Measurements from ENCODE around the gene RNU6-8.

RNU6-8 gene

GRCh38 chr14:32197919-32198318, 5.2 kb downstream of the RNU6-8 start:
- Histone ChIP-seq H3K79me2 (ENCODE audit: low read length) (no peaks in the 10 kb centered on the region), H3K27ac (ENCODE audit: low read length) (no peak overlapping the region), H3K4me1 (ENCODE audit: low read length) (peaks cover 8% of the 10 kb centered on the region), H4K20me1 (ENCODE audit: insufficient read depth, low read length) (no peaks in the 10 kb centered on the region), H3K4me2 (ENCODE audit: low read length) (no peak overlapping the region), H3K9me3 (ENCODE audit: insufficient read depth, low read length) (no peaks in the 10 kb centered on the region), H3K9ac (ENCODE audit: low read length) (no peak overlapping the region), H3K36me3 (replicated peaks; ENCODE audit: low read depth, low read length) (no peaks in the 10 kb centered on the region), H3K27me3 (ENCODE audit: low read depth, low read length) (peaks cover 10% of the 10 kb centered on the region; the same call in 1 of the 2 replicates), H3K4me3 (ENCODE audit: low read length) (no peak overlapping the region), H2AFZ (ENCODE audit: low read depth, low read length) (no peak overlapping the region)
- TF ChIP-seq CTCF (IDR thresholded peaks at IDR 0.05; ENCODE audit: low read depth, low read length) (no peak), EZH2phosphoT487 (IDR thresholded peaks at IDR 0.05; ENCODE audit: low read depth) (no peak)

GRCh38 chr14:32195636-32196035, 7.4 kb downstream of the RNU6-8 start:
- H3K27ac ChIP-seq (ENCODE audit: low read length): no peak overlapping the region
- TF ChIP-seq CTCF (IDR thresholded peaks at IDR 0.05; ENCODE audit: low read depth, low read length) (no peak), EZH2phosphoT487 (IDR thresholded peaks at IDR 0.05; ENCODE audit: low read depth) (no peak)
- peaks cover 21% of the 10 kb centered on the region; the same call in 1 of the 2 replicates for H3K27me3 ChIP-seq (ENCODE audit: low read depth, low read length)
- H3K4me3 ChIP-seq (ENCODE audit: low read length): no peak overlapping the region
- no peaks in the 10 kb centered on the region for H3K36me3 ChIP-seq (replicated peaks; ENCODE audit: low read depth, low read length)
- peaks cover 8% of the 10 kb centered on the region for H3K4me1 ChIP-seq (ENCODE audit: low read length)
- no peak overlapping the region for H2AFZ ChIP-seq (ENCODE audit: low read depth, low read length)
- no peaks in the 10 kb centered on the region for H4K20me1 ChIP-seq (ENCODE audit: insufficient read depth, low read length)
- H3K9me3 ChIP-seq (ENCODE audit: insufficient read depth, low read length): no peaks in the 10 kb centered on the region
- H3K9ac ChIP-seq (ENCODE audit: low read length): no peak overlapping the region
- H3K4me2 ChIP-seq (ENCODE audit: low read length): no peak overlapping the region
- no peaks in the 10 kb centered on the region for H3K79me2 ChIP-seq (ENCODE audit: low read length)

- Histone ChIP-seq H3K36me3 (replicated peaks; ENCODE audit: low read depth, low read length) (no peaks in the 10 kb centered on the region), H3K79me2 (ENCODE audit: low read length) (no peaks in the 10 kb centered on the region), H3K9ac (ENCODE audit: low read length) (no peak overlapping the region), H3K4me3 (ENCODE audit: low read length) (no peak overlapping the region), H3K27ac (ENCODE audit: low read length) (no peak overlapping the region), H4K20me1 (ENCODE audit: insufficient read depth, low read length) (no peaks in the 10 kb centered on the region), H3K4me1 (ENCODE audit: low read length) (0 out of 2 replicates have a peak, but pooled peaks cover 6% of the 10 kb centered on the region), H3K4me2 (ENCODE audit: low read length) (no peak overlapping the region), H3K9me3 (ENCODE audit: insufficient read depth, low read length) (no peaks in the 10 kb centered on the region), H2AFZ (ENCODE audit: low read depth, low read length) (no peak overlapping the region), H3K27me3 (ENCODE audit: low read depth, low read length) (peaks cover 24% of the 10 kb centered on the region)
- TF ChIP-seq CTCF (IDR thresholded peaks at IDR 0.05; ENCODE audit: low read depth, low read length) (no peak), EZH2phosphoT487 (IDR thresholded peaks at IDR 0.05; ENCODE audit: low read depth) (no peak)
Measured at GRCh38 chr14:32193532-32193931, 9.5 kb downstream of the RNU6-8 start.

GRCh38 chr14:32192712-32193373, 10.2 kb downstream of the RNU6-8 start:
- Histone ChIP-seq H3K9ac (ENCODE audit: low read length) (no peak overlapping the region), H3K4me2 (ENCODE audit: low read length) (no peak overlapping the region), H3K27me3 (ENCODE audit: low read depth, low read length) (peaks cover 31% of the 10 kb centered on the region), H3K36me3 (replicated peaks; ENCODE audit: low read depth, low read length) (no peaks in the 10 kb centered on the region), H3K4me3 (ENCODE audit: low read length) (no peak overlapping the region), H3K79me2 (ENCODE audit: low read length) (no peaks in the 10 kb centered on the region), H3K9me3 (ENCODE audit: insufficient read depth, low read length) (no peaks in the 10 kb centered on the region), H3K27ac (ENCODE audit: low read length) (no peak overlapping the region), H2AFZ (ENCODE audit: low read depth, low read length) (no peak overlapping the region), H4K20me1 (ENCODE audit: insufficient read depth, low read length) (no peaks in the 10 kb centered on the region), H3K4me1 (ENCODE audit: low read length) (0 out of 2 replicates have a peak, but pooled peaks cover 8% of the 10 kb centered on the region)
- TF ChIP-seq CTCF (IDR thresholded peaks at IDR 0.05; ENCODE audit: low read depth, low read length): no peak
- TF ChIP-seq EZH2phosphoT487 (IDR thresholded peaks at IDR 0.05; ENCODE audit: low read depth): no peak
